ENCODE results near the gene MRPL51. TPM values are rescaled to one million over a fixed set of nuclear protein-coding genes. Genes with fewer than 3 reads are reported as not detected.

Gene MRPL51
- total RNA-seq, 1 donor from 2014 or later: 114 TPM

DNA sequence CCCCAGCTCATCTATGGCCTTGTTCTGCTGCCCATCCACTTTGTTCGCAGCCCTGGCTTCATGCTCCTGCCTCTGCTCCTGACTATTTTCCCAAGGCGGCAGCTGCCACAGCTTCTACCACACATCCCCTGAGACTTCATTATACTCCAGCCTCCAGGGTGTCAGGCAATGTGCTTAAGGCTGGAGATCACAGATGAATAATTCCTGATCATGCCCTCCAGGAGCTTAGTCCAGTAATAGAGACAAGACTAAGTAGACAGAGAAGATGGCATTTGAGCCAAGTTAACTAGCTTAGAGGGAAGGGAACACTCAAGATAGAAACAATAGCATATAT, 34.1 kb downstream of the MRPL51 start:
- no peaks in the 10 kb centered on the region for H3K9me3 ChIP-seq
- ATAC-seq (no peak), DNase-seq (no peak)
- intact Hi-C loops (cut with DNase I): no loop called here
- peaks cover 96% of the 10 kb centered on the region for H3K36me3 ChIP-seq
- TF ChIP-seq CTCF (IDR thresholded peaks at IDR 0.05): no peak
- H3K4me3 ChIP-seq: no peak overlapping the region
- no peaks in the 10 kb centered on the region for H3K27me3 ChIP-seq
- H3K4me1 ChIP-seq: peaks cover 24% of the 10 kb centered on the region
- no peak overlapping the region for H3K27ac ChIP-seq

DNA sequence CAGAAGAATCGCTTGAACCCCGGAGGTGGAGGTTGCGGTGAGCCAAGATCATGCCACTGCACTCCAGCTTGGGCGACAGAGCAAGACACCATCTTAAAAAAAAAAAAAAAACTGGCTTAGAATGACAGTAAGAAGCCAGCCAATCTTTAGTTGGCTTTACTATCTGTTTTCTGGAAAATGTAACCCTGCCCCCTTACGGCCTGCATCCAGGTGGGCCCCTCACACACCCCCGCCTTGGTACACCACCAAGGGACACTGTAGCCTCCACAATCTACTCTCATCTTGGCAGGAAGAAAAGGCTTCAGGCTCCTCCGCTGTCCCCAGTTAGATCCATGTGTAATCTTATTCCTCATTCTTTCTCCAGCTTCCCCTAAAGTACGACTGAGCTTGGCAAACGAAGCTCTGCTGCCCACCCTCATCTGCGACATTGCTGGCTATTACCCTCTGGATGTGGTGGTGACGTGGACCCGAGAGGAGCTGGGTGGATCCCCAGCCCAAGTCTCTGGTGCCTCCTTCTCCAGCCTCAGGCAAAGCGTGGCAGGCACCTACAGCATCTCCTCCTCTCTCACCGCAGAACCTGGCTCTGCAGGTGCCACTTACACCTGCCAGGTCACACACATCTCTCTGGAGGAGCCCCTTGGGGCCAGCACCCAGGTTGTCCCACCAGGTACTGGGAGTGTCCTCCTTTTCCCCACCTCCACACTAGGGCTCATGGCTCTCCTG, 34.6 kb downstream of the MRPL51 start:
- no peak overlapping the region for H3K4me3 ChIP-seq
- H3K36me3 ChIP-seq: peaks cover 93% of the 10 kb centered on the region
- intact Hi-C loops (cut with DNase I): no loop called here
- DNase-seq (no peak), ATAC-seq (no peak)
- H3K27me3 ChIP-seq: no peaks in the 10 kb centered on the region
- no peak overlapping the region for H3K27ac ChIP-seq
- H3K9me3 ChIP-seq: no peaks in the 10 kb centered on the region
- no peak for TF ChIP-seq CTCF (IDR thresholded peaks at IDR 0.05)
- H3K4me1 ChIP-seq: peaks cover 25% of the 10 kb centered on the region

DNA sequence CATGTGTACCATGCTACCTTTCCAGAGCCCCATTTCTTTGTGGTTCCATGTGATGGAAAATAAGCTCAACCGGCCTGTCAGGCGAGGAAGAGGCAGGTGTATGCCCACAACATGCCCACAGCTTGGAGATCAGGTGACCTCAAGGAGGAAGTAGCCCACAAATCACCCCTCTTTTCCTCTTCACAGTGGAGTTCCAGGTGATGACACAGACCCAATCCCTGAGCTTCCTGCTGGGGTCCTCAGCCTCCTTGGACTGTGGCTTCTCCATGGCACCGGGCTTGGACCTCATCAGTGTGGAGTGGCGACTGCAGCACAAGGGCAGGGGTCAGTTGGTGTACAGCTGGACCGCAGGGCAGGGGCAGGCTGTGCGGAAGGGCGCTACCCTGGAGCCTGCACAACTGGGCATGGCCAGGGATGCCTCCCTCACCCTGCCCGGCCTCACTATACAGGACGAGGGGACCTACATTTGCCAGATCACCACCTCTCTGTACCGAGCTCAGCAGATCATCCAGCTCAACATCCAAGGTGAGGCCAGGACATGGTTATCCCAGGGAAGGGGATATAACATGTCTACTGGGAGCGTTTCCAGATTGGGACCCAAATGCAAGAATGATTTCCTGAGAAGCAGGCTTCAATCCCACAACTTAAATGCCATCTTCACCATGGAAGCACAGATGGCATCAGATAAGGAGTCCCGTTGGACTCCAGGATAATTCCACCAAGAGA, 35.7 kb downstream of the MRPL51 start:
- DNase-seq (no peak), ATAC-seq (no peak)
- Histone ChIP-seq H3K36me3 (peaks cover 82% of the 10 kb centered on the region), H3K9me3 (no peaks in the 10 kb centered on the region), H3K27ac (no peak overlapping the region), H3K4me3 (no peak overlapping the region), H3K4me1 (peaks cover 27% of the 10 kb centered on the region), H3K27me3 (no peaks in the 10 kb centered on the region)
- intact Hi-C loops (cut with DNase I): no loop called here
- TF ChIP-seq CTCF (IDR thresholded peaks at IDR 0.05): no peak

DNA sequence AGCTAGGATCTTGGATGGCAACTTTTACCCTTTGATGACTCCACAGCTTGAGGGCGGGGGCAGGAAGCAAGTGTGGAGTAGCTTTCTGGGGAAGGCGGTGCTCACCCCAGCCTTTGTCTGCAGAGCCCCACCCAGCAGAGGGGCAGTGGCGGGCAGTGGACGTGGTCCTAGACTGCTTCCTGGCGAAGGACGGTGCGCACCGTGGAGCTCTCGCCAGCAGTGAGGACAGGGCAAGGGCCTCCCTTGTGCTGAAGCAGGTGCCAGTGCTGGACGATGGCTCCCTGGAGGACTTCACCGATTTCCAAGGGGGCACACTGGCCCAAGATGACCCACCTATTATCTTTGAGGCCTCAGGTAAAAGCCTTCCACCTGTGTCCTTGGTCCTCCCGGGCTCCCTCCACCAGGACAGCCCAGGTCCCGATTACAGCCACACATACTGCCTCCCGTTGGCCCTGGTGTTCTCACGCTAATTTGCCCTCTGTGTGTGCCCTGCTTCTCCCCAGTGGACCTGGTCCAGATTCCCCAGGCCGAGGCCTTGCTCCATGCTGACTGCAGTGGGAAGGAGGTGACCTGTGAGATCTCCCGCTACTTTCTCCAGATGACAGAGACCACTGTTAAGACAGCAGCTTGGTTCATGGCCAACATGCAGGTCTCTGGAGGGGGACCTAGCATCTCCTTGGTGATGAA, 40.0 kb downstream of the MRPL51 start:
- peak; percentile 70 for DNase-seq
- Histone ChIP-seq H3K27me3 (no peaks in the 10 kb centered on the region), H3K9me3 (no peaks in the 10 kb centered on the region), H3K4me1 (peaks cover 21% of the 10 kb centered on the region), H3K4me3 (peak overlapping the region; percentile 76), H3K27ac (peak overlapping the region; percentile 98), H3K36me3 (peaks cover 40% of the 10 kb centered on the region)
- peak; percentile 37 for ATAC-seq
- no peak for TF ChIP-seq CTCF (IDR thresholded peaks at IDR 0.05)
- intact Hi-C loops (cut with DNase I): no loop called here

GRCh38 chr12:6452245-6452943, 40.7 kb downstream of the MRPL51 start:
- intact Hi-C loops (cut with DNase I): no loop called here
- TF ChIP-seq CTCF (IDR thresholded peaks at IDR 0.05): no peak
- peak overlapping the region; percentile 76 for H3K4me3 ChIP-seq
- H3K27me3 ChIP-seq: no peaks in the 10 kb centered on the region
- peak overlapping the region; percentile 98 for H3K27ac ChIP-seq
- H3K4me1 ChIP-seq: peaks cover 21% of the 10 kb centered on the region
- ATAC-seq: peak; percentile 30
- H3K9me3 ChIP-seq: no peaks in the 10 kb centered on the region
- DNase-seq: no peak
- peaks cover 33% of the 10 kb centered on the region for H3K36me3 ChIP-seq
